Panc1 (cell line): ENCODE measurements around the gene SHISAL1.

Experiments
- CTCF ChIP-seq: fragments of 450-650 bp; IDR thresholded peaks from 2 replicates; pipeline ENCODE4 v1.5.1; 2017; ENCODE audit warnings: mild to moderate bottlenecking
- POLR2AphosphoS5 ChIP-seq: IDR thresholded peaks from 2 replicates; pipeline ENCODE4 v1.6.1; 2012; ENCODE audit warnings: mild to moderate bottlenecking, low read depth, low read length, moderate library complexity
- REST ChIP-seq, 2 experiments: IDR thresholded peaks; 2 replicates each; pipeline ENCODE4 v1.6.1; 2011 to 2012; ENCODE audit warnings: low read depth in 2 of 2, control low read depth in 1 of 2, low read length in 1 of 2, mild to moderate bottlenecking in 1 of 2, moderate library complexity in 1 of 2; ENCODE audit not compliant: insufficient read depth in 1 of 2
- SIN3A ChIP-seq: IDR thresholded peaks from 2 replicates; pipeline ENCODE4 v1.6.1; 2012; ENCODE audit warnings: low read depth, mild to moderate bottlenecking, low read length, moderate library complexity, borderline replicate concordance; ENCODE audit not compliant: insufficient read depth
- TCF7L2 ChIP-seq: IDR thresholded peaks from 2 replicates; pipeline ENCODE4 v1.6.1; 2011; ENCODE audit warnings: mild to moderate bottlenecking, low read depth, low read length, inconsistent platforms

- TF ChIP-seq CTCF, result no peak
- no peak for TF ChIP-seq REST (IDR thresholded peaks at IDR 0.05; ENCODE audit: insufficient read depth in 1 of 2, low read depth in 2 of 2, low read length in 1 of 2)
- TF ChIP-seq SIN3A, result no peak
- TF ChIP-seq POLR2AphosphoS5, result no peak
- TF ChIP-seq TCF7L2, result no peak
Measured at GRCh38 chr22:44271010-44271500, 41.7 kb downstream of the SHISAL1 start.
